OCI-LY7 (cell line): Measurements from ENCODE around the gene SEMA3C. TPM values are rescaled to one million over a fixed set of nuclear protein-coding genes. Genes with fewer than 3 reads are reported as not detected.

Experiments
- BruUV-seq: library from RNA; stranded (reverse); fragments of 400-500 nt; replicated peaks from 2 replicates; lab custom pipeline; 2021; lab: Mats Ljungman, UMichigan
- CTCF ChIA-PET: fragments of 300-600 bp; sonication (Branson Sonifier 250); formaldehyde crosslinking; loops from one replicate; lab custom pipeline; 2022; ENCODE audit warnings: antibody characterized with exemption; ENCODE audit not compliant: unreplicated experiment; lab: Charles Lee
- POLR2A ChIA-PET: fragments of 300-600 bp; sonication (Branson Sonifier 250); formaldehyde crosslinking; loops from one replicate; lab custom pipeline; 2022; ENCODE audit warnings: antibody characterized with exemption; lab: Charles Lee
- DNase-seq: peaks from one replicate; pipeline ENCODE4 v3.0.0-alpha.2; 2015; ENCODE audit warnings: low spot score
- H2AFZ ChIP-seq: fragments of 200-600 bp; sonication (generic), shearing (Covaris generic); 2 replicates; pipeline ENCODE4 v1.6.1; 2014; ENCODE audit warnings: mild to moderate bottlenecking, antibody characterized with exemption, low read length, moderate library complexity
- H3K27ac ChIP-seq: fragments of 200-600 bp; sonication (generic); 2 replicates; pipeline ENCODE4 v1.5.1; 2014; ENCODE audit warnings: mixed run types, low read depth, mild to moderate bottlenecking, moderate library complexity, low read length, inconsistent platforms; ENCODE audit not compliant: poor library complexity, severe bottlenecking
- H3K36me3 ChIP-seq: fragments of 200-600 bp; sonication (generic); 2 replicates; pipeline ENCODE4 v1.6.1; 2014; ENCODE audit warnings: mild to moderate bottlenecking, antibody characterized with exemption, low read length, moderate library complexity, mixed read lengths; ENCODE audit not compliant: insufficient read depth
- H3K4me1 ChIP-seq: fragments of 200-600 bp; sonication (generic); 2 replicates; pipeline ENCODE4 v1.5.1; 2014; ENCODE audit warnings: mild to moderate bottlenecking, low read length; ENCODE audit not compliant: insufficient read depth, poor library complexity, severe bottlenecking
- H3K4me2 ChIP-seq: fragments of 200-600 bp; sonication (generic); 2 replicates; pipeline ENCODE4 v1.6.1; 2014; ENCODE audit warnings: mild to moderate bottlenecking, low read length
- H3K4me3 ChIP-seq: fragments of 200-600 bp; sonication (generic); 2 replicates; pipeline ENCODE4 v1.5.1; 2014; ENCODE audit warnings: mild to moderate bottlenecking, low read depth, low read length; ENCODE audit not compliant: poor library complexity, severe bottlenecking
- H3K79me2 ChIP-seq: fragments of 200-600 bp; sonication (generic); 2 replicates; pipeline ENCODE4 v1.6.1; 2016; ENCODE audit warnings: low read depth, mild to moderate bottlenecking, low read length, moderate library complexity, mixed read lengths; ENCODE audit not compliant: insufficient read depth
- H3K9me2 ChIP-seq: fragments of 200-600 bp; sonication (generic); 2 replicates; pipeline ENCODE4 v1.6.1; 2016; ENCODE audit warnings: mild to moderate bottlenecking, low read length, mixed read lengths; ENCODE audit not compliant: insufficient read depth
- H3K9me3 ChIP-seq: fragments of 200-600 bp; sonication (generic); 2 replicates; pipeline ENCODE4 v1.6.1; 2014; ENCODE audit warnings: mild to moderate bottlenecking, mixed run types, low read length, mixed read lengths
- H4K20me1 ChIP-seq: fragments of 200-600 bp; sonication (generic); 2 replicates; pipeline ENCODE4 v1.6.1; 2014; ENCODE audit warnings: mild to moderate bottlenecking, antibody characterized with exemption, low read length, moderate library complexity, mixed read lengths; ENCODE audit not compliant: insufficient read depth
- CTCF ChIP-seq: fragments of 200-600 bp; sonication (generic); conservative IDR thresholded peaks from 2 replicates; pipeline ENCODE4 v1.5.1; 2014; ENCODE audit warnings: mild to moderate bottlenecking, antibody characterized with exemption, low read length, moderate library complexity, mixed read lengths
- EZH2phosphoT487 ChIP-seq: fragments of 200-600 bp; sonication (generic); IDR thresholded peaks from 2 replicates; pipeline ENCODE4 v1.6.1; 2018; ENCODE audit warnings: low read depth, borderline replicate concordance, mild to moderate bottlenecking, mixed run types, antibody characterized with exemption, low read length, moderate library complexity, mixed read lengths
- intact Hi-C: fragments of 100-400 bp; cut with micrococcal nuclease; formaldehyde crosslinking; loops from one replicate; pipeline ENCODE4 v1.10.0; 2022; ENCODE audit not compliant: unreplicated experiment
- total RNA-seq, 2 experiments: library from RNA; depleted of rRNA in 1 of 2; stranded (reverse); fragments of >200 nt in 1 of 2; shearing (Covaris generic) in 1 of 2; gene quantifications; 2 replicates each; pipeline ENCODE4 v1.2.3, GENCODE V29; 2014 to 2022

The SEMA3C gene
- total RNA-seq, 2 experiments from 2014 or later: not detected

- no peaks in the 10 kb centered on the region for H3K4me1 ChIP-seq
- H3K4me2 ChIP-seq: no peak overlapping the region
- POLR2A ChIA-PET: no interaction called here
- no peak overlapping the region for H3K4me3 ChIP-seq
- H3K9me3 ChIP-seq: no peaks in the 10 kb centered on the region
- CTCF ChIA-PET: no interaction called here
- DNase-seq: no peak
- no peaks in the 10 kb centered on the region for H4K20me1 ChIP-seq
- BruUV-seq: no TSS peak
- no peak overlapping the region for H3K27ac ChIP-seq
- no peaks in the 10 kb centered on the region for H3K79me2 ChIP-seq
- H3K9me2 ChIP-seq: no peaks in the 10 kb centered on the region
- no peaks in the 10 kb centered on the region for H3K36me3 ChIP-seq
- H2AFZ ChIP-seq: no peak overlapping the region
- TF ChIP-seq CTCF (no peak), EZH2phosphoT487 (no peak)
- intact Hi-C loops: no loop called here
Measured at GRCh38 chr7:80749270-80749669, 169.6 kb downstream of the SEMA3C start.

GRCh38 chr7:80748363-80749042 lies 170.3 kb downstream of the SEMA3C start:
- CTCF ChIA-PET: no interaction called here
- no peak overlapping the region for H3K27ac ChIP-seq
- no peak overlapping the region for H3K4me3 ChIP-seq
- H4K20me1 ChIP-seq: no peaks in the 10 kb centered on the region
- no peaks in the 10 kb centered on the region for H3K4me1 ChIP-seq
- TF ChIP-seq EZH2phosphoT487 (no peak), CTCF (no peak)
- H3K9me3 ChIP-seq: no peaks in the 10 kb centered on the region
- POLR2A ChIA-PET: no interaction called here
- DNase-seq: no peak
- no peaks in the 10 kb centered on the region for H3K9me2 ChIP-seq
- H2AFZ ChIP-seq: no peak overlapping the region
- intact Hi-C loops: no loop called here
- no peak overlapping the region for H3K4me2 ChIP-seq
- H3K79me2 ChIP-seq: no peaks in the 10 kb centered on the region
- BruUV-seq: no TSS peak
- H3K36me3 ChIP-seq: no peaks in the 10 kb centered on the region

GRCh38 chr7:80740778-80741545 lies 177.9 kb downstream of the SEMA3C start:
- no peaks in the 10 kb centered on the region for H4K20me1 ChIP-seq
- POLR2A ChIA-PET: no interaction called here
- no peaks in the 10 kb centered on the region for H3K36me3 ChIP-seq
- BruUV-seq: no TSS peak
- no peaks in the 10 kb centered on the region for H3K79me2 ChIP-seq
- intact Hi-C loops: no loop called here
- H3K4me2 ChIP-seq: no peak overlapping the region
- H2AFZ ChIP-seq: no peak overlapping the region
- no peak for DNase-seq
- TF ChIP-seq CTCF (no peak), EZH2phosphoT487 (no peak)
- no peak overlapping the region for H3K27ac ChIP-seq
- CTCF ChIA-PET: no interaction called here
- H3K4me1 ChIP-seq: no peaks in the 10 kb centered on the region
- H3K9me2 ChIP-seq: no peaks in the 10 kb centered on the region
- H3K9me3 ChIP-seq: no peaks in the 10 kb centered on the region
- H3K4me3 ChIP-seq: no peak overlapping the region
